HepG2 (cell line): ENCODE measurements around the gene AP4S1. TPM values are rescaled to one million over a fixed set of nuclear protein-coding genes. Genes with fewer than 3 reads are reported as not detected.

ENCODE experiments used
- BRCA1 ChIP-seq: sonication (generic); formaldehyde crosslinking; IDR thresholded peaks from 2 replicates; pipeline ENCODE4 v1.4.0; 2020; ENCODE audit warnings: missing genetic modification reagents
- CBX2 ChIP-seq, 2 experiments: fragments of 200-600 bp in 1 of 2; sonication (generic); formaldehyde crosslinking in 1 of 2; IDR thresholded peaks; 2 replicates each; pipeline versions ENCODE4 v1.7.0 to v1.8.1; 2018 to 2022; ENCODE audit warnings: low read depth in 2 of 2, low read length in 1 of 2, mild to moderate bottlenecking in 1 of 2, missing genetic modification reagents in 1 of 2
- ELF4 ChIP-seq: sonication (generic); formaldehyde crosslinking; IDR thresholded peaks from 2 replicates; pipeline ENCODE4 v1.5.0; 2020; ENCODE audit warnings: missing genetic modification reagents, mild to moderate bottlenecking, moderate library complexity, borderline replicate concordance
- FLYWCH1 ChIP-seq: sonication (generic); formaldehyde crosslinking; IDR thresholded peaks from 2 replicates; pipeline ENCODE4 v1.8.1; 2023; ENCODE audit warnings: mild to moderate bottlenecking, missing genetic modification reagents
- GLMP ChIP-seq: sonication (generic); formaldehyde crosslinking; IDR thresholded peaks from 2 replicates; pipeline ENCODE4 v1.9.0; 2021; ENCODE audit warnings: missing genetic modification reagents, mild to moderate bottlenecking, borderline replicate concordance
- HNRNPUL1 ChIP-seq: fragments of 200-400 bp; formaldehyde crosslinking; IDR thresholded peaks from 2 replicates; pipeline ENCODE4 v1.6.1; 2017; ENCODE audit warnings: low read depth, mild to moderate bottlenecking, low read length, moderate library complexity
- IRF2 ChIP-seq: IDR thresholded peaks from 2 replicates; pipeline ENCODE4 v1.6.1; 2018; ENCODE audit warnings: missing genetic modification reagents, missing compliant biosample characterization
- KLF15 ChIP-seq: sonication (generic); formaldehyde crosslinking; IDR thresholded peaks from 2 replicates; pipeline ENCODE4 v1.8.1; 2023; ENCODE audit warnings: borderline replicate concordance, mild to moderate bottlenecking, inconsistent platforms, missing genetic modification reagents, mixed read lengths
- MEIS2 ChIP-seq: sonication (generic); formaldehyde crosslinking; IDR thresholded peaks from 2 replicates; pipeline ENCODE4 v1.9.0; 2021; ENCODE audit warnings: mild to moderate bottlenecking, missing genetic modification reagents
- NFYC ChIP-seq: IDR thresholded peaks from 2 replicates; pipeline ENCODE4 v1.6.1; 2016; ENCODE audit warnings: missing genetic modification reagents, missing compliant biosample characterization
- SIN3B ChIP-seq: fragments of 150-350 bp; IDR thresholded peaks from 2 replicates; pipeline ENCODE4 v1.6.1; 2014; ENCODE audit warnings: low read length
- SIX4 ChIP-seq: sonication (generic); formaldehyde crosslinking; IDR thresholded peaks from 2 replicates; pipeline ENCODE4 v1.4.0; 2020; ENCODE audit warnings: missing genetic modification reagents
- SRSF4 ChIP-seq: fragments of 200-400 bp; formaldehyde crosslinking; IDR thresholded peaks from one replicate; pipeline ENCODE4 v1.6.1; 2018; ENCODE audit warnings: mild to moderate bottlenecking, low read depth, low read length, moderate library complexity; ENCODE audit not compliant: poor library complexity, severe bottlenecking
- TP53 ChIP-seq: sonication (generic); formaldehyde crosslinking; conservative IDR thresholded peaks from 2 replicates; pipeline ENCODE4 v1.4.0; 2020; ENCODE audit warnings: missing genetic modification reagents
- XBP1 ChIP-seq: sonication (generic); formaldehyde crosslinking; IDR thresholded peaks from 2 replicates; pipeline ENCODE4 v1.5.0; 2020; ENCODE audit warnings: missing genetic modification reagents
- ZNF225 ChIP-seq: sonication (generic); formaldehyde crosslinking; IDR thresholded peaks from 2 replicates; pipeline ENCODE4 v1.4.0; 2020; ENCODE audit warnings: mild to moderate bottlenecking, missing genetic modification reagents
- polyA plus RNA-seq, 8 experiments: library from polyadenylated mRNA; depleted of rRNA in 3 of 8; stranded (reverse) in 7 of 8; unstranded in 1 of 8; fragments of >200 nt; fragmentation: Illumina TruSeq in 4 of 8; extraction: Trizol in 4 of 8; gene quantifications; 2 replicates each; pipeline versions ENCODE4 v1.2.1 to v1.2.3, GENCODE V29; 2011 to 2016; ENCODE audit warnings: low read depth in 4 of 8, missing spikeins in 1 of 8, mixed read lengths in 1 of 8; ENCODE audit not compliant: insufficient read depth in 1 of 8
- total RNA-seq, 5 experiments: library from RNA; depleted of rRNA; stranded (reverse); fragments of >200 nt; fragmentation: Illumina TruSeq; extraction: Trizol; gene quantifications; 2 replicates each; pipeline ENCODE4 v1.2.3, GENCODE V29; 2016; ENCODE audit warnings: low read depth in 1 of 5
- TF ChIP-seq, protein P1 (sequence below): sonication (generic); formaldehyde crosslinking; IDR thresholded peaks from 2 replicates; pipeline ENCODE4 v1.8.1; 2022; ENCODE audit warnings: mild to moderate bottlenecking, missing genetic modification reagents
- TF ChIP-seq, protein P2 (sequence below), 2 experiments: sonication (generic) in 1 of 2; formaldehyde crosslinking in 1 of 2; IDR thresholded peaks; 2 replicates each; pipeline versions ENCODE4 v1.6.1 to v1.9.0; 2014 to 2022; ENCODE audit warnings: antibody characterized with exemption in 1 of 2, borderline replicate concordance in 1 of 2, inconsistent platforms in 1 of 2, low read depth in 1 of 2, missing genetic modification reagents in 1 of 2

AP4S1 gene
- total and polyA plus RNA-seq, 2 of the 13 experiments (the other 11 are each of a cell fraction or from before 2014, with no cell fraction given): 3.9 to 21.1 TPM

DNA sequence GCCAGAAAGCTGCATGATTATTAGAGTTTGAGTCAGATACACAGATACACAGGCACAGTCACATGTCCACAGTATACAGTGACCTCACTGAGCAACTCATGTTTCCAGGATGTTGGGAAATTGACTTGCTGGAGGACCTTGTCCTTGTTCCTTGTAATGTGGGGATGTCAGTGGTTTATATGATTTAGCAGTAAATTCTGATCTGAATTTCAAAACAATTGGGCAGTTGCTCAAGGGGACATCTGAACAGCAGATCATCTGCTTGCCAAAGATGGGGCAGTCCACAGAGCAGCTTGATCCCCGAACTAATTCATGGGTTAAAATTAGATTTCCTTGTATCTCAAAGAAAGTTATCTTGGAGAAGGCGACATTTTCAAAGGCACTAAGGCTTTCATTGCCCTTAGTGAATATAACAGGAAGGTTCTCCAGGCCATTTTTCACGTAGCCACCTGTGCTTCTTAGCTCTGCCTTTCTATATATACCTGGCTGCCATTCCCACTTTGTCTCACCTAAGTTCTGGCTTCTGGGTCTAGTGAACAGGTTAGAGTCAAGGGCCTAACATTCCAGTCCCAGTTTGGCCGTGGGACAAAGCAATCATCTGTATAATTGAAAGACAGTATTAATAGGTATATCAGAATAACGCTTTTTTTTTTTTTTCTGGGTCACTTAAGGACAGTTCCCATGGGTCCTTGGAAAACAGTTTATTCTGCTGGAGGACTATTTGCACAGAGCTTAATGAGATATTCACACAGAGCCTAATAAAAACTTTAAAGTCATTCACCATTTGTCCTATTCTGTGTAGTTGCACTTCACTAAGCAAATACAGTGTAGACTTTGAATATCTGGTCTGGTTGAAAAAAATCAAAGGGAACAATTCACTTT is 65.7 kb downstream of the AP4S1 start (continued):
- no peak for TF ChIP-seq CBX2 (IDR thresholded peaks at IDR 0.05; ENCODE audit: low read depth, low read length)
- no peak for TF ChIP-seq CBX2 (CRISPR knock-in tag; IDR thresholded peaks at IDR 0.05; ENCODE audit: low read depth)
- no peak for TF ChIP-seq SRSF4
- TF ChIP-seq SIN3B: no peak
- TF ChIP-seq NFYC (CRISPR knock-in tag): no peak
- TF ChIP-seq IRF2 (CRISPR knock-in tag): peak; percentile 90
- no peak; the same call in 1 of the 2 replicates for TF ChIP-seq FLYWCH1 (CRISPR knock-in tag)
- TF ChIP-seq MEIS2: no peak; the same call in 1 of the 2 replicates
- no peak for TF ChIP-seq HNRNPUL1
- TF ChIP-seq, protein P1, sequence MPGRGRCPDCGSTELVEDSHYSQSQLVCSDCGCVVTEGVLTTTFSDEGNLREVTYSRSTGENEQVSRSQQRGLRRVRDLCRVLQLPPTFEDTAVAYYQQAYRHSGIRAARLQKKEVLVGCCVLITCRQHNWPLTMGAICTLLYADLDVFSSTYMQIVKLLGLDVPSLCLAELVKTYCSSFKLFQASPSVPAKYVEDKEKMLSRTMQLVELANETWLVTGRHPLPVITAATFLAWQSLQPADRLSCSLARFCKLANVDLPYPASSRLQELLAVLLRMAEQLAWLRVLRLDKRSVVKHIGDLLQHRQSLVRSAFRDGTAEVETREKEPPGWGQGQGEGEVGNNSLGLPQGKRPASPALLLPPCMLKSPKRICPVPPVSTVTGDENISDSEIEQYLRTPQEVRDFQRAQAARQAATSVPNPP: 0 out of 2 replicates have a peak, but pooled peaks have one; percentile 48
- no peak for TF ChIP-seq ZNF225 (CRISPR knock-in tag)
- 0 out of 2 replicates have a peak, but pooled peaks have one; percentile 34 for TF ChIP-seq ELF4 (CRISPR knock-in tag)
- TF ChIP-seq, protein P2, sequence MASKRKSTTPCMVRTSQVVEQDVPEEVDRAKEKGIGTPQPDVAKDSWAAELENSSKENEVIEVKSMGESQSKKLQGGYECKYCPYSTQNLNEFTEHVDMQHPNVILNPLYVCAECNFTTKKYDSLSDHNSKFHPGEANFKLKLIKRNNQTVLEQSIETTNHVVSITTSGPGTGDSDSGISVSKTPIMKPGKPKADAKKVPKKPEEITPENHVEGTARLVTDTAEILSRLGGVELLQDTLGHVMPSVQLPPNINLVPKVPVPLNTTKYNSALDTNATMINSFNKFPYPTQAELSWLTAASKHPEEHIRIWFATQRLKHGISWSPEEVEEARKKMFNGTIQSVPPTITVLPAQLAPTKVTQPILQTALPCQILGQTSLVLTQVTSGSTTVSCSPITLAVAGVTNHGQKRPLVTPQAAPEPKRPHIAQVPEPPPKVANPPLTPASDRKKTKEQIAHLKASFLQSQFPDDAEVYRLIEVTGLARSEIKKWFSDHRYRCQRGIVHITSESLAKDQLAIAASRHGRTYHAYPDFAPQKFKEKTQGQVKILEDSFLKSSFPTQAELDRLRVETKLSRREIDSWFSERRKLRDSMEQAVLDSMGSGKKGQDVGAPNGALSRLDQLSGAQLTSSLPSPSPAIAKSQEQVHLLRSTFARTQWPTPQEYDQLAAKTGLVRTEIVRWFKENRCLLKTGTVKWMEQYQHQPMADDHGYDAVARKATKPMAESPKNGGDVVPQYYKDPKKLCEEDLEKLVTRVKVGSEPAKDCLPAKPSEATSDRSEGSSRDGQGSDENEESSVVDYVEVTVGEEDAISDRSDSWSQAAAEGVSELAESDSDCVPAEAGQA (IDR thresholded peaks at IDR 0.05; ENCODE audit: low read depth): 0 out of 2 replicates have a peak, but pooled peaks have one; percentile 39
- TF ChIP-seq, protein P2 (CRISPR knock-in tag; IDR thresholded peaks at IDR 0.05; ENCODE audit: borderline replicate concordance): 0 out of 2 replicates have a peak, but pooled peaks have one; percentile 38
- no peak for TF ChIP-seq XBP1 (CRISPR knock-in tag)
- TF ChIP-seq BRCA1 (CRISPR knock-in tag): peak; percentile 91; the same call in 1 of the 2 replicates
- no peak for TF ChIP-seq KLF15
- TF ChIP-seq GLMP (CRISPR knock-in tag): no peak
- peak; percentile 75; the same call in 1 of the 2 replicates for TF ChIP-seq TP53 (CRISPR knock-in tag)
- TF ChIP-seq SIX4: peak; percentile 94
